ENCODE data around the gene RPL18A.

DNA sequence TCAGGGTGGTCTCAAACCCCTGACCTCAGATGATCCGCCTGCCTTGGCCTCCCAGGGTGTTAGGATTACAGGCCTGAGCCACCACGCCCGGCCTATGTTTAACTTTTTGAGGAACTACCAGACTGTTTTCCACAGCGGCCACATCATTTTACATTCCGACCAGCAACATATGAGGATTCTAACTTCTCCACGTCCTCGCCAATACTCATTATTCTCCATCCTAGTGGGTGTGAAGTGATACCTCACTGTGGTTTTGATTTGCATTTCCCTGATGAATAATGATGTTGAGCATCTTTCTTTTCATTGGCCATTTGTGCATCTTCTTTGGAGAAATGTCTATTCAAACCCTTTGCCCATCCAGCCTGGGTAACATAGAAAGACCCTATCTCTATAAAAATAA lies 26.8 kb downstream of the RPL18A start:
- no peak for TF ChIP-seq POLR2A (IDR thresholded peaks at IDR 0.05; ENCODE audit: low read depth, low read length)
- no peak for TF ChIP-seq MAFK (IDR thresholded peaks at IDR 0.05; ENCODE audit: low read depth, low read length)
- no peak for TF ChIP-seq CTCF (conservative IDR thresholded peaks at IDR 0.05; ENCODE audit: low read depth, low read length)
- no peak for TF ChIP-seq RAD21 (IDR thresholded peaks at IDR 0.05; ENCODE audit: low read length)
- TF ChIP-seq, protein P1, sequence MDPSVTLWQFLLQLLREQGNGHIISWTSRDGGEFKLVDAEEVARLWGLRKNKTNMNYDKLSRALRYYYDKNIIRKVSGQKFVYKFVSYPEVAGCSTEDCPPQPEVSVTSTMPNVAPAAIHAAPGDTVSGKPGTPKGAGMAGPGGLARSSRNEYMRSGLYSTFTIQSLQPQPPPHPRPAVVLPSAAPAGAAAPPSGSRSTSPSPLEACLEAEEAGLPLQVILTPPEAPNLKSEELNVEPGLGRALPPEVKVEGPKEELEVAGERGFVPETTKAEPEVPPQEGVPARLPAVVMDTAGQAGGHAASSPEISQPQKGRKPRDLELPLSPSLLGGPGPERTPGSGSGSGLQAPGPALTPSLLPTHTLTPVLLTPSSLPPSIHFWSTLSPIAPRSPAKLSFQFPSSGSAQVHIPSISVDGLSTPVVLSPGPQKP (IDR thresholded peaks at IDR 0.05; ENCODE audit: borderline replicate concordance, low read depth, low read length) = no peak
- TF ChIP-seq CEBPB (IDR thresholded peaks at IDR 0.05; ENCODE audit: low read depth, low read length) = no peak
- no peak for TF ChIP-seq MXI1 (IDR thresholded peaks at IDR 0.05; ENCODE audit: borderline replicate concordance, low read depth, low read length)
- no peak for TF ChIP-seq BHLHE40 (IDR thresholded peaks at IDR 0.05; ENCODE audit: low read depth, low read length)
- TF ChIP-seq FOS (IDR thresholded peaks at IDR 0.05; ENCODE audit: low read depth, low read length) = no peak
- TF ChIP-seq USF2 (IDR thresholded peaks at IDR 0.05; ENCODE audit: low read depth, low read length) = no peak
- TF ChIP-seq RCOR1 (IDR thresholded peaks at IDR 0.05; ENCODE audit: insufficient replicate concordance, low read length) = no peak
- TF ChIP-seq SMC3 (IDR thresholded peaks at IDR 0.05; ENCODE audit: low read depth, low read length) = no peak
- TF ChIP-seq RFX5 (IDR thresholded peaks at IDR 0.05; ENCODE audit: low read depth, low read length) = no peak
- no peak for TF ChIP-seq MAZ (IDR thresholded peaks at IDR 0.05; ENCODE audit: borderline replicate concordance, low read depth, low read length)
